ENCODE results near the gene MED31. TPM values are rescaled to one million over a fixed set of nuclear protein-coding genes. Genes with fewer than 3 reads are reported as not detected.
"Not testable (repeated sequence)": the region's sequence is repeated elsewhere in the genome, so short reads cannot be mapped to it uniquely, and the experiment has no call there.

The MED31 gene
- total and polyA plus RNA-seq, 2 of the 13 experiments (the other 11 are each of a cell fraction or from before 2014, with no cell fraction given) = 19.0 to 20.9 TPM

- BruUV-seq (replicated peaks); POLR2A ChIA-PET; DNase-seq (ENCODE audit: low spot score); intact Hi-C loops (cut with micrococcal nuclease; ENCODE audit: unreplicated experiment); H3K27me3 ChIP-seq (ENCODE audit: control insufficient read depth in 1 of 2, insufficient read depth in 2 of 2, low read length in 2 of 2); FAIRE-seq; in situ Hi-C loops (cut with HindIII; ENCODE audit: extremely low pct_ligation_motif_present, low pct_unique_long_range_greater_than_20kb); H2AFZ ChIP-seq (ENCODE audit: low read length); H3K36me3 ChIP-seq (replicated peaks in 1 of 2; ENCODE audit: control insufficient read depth in 1 of 2, insufficient read depth in 2 of 2, low read length in 2 of 2); H3K9ac ChIP-seq (ENCODE audit: insufficient read depth, low read depth, low read length); CTCF ChIA-PET (ENCODE audit: low intra/inter-chr PET ratio, low total read pairs); H3K9me3 ChIP-seq (ENCODE audit: low read length); H3K27ac ChIP-seq (ENCODE audit: extremely low read length, insufficient read depth, low read length): not testable (repeated sequence)
- TF ChIP-seq ZNF687 (CRISPR knock-in tag; IDR thresholded peaks at IDR 0.05) (peak; percentile 32; the same call in 1 of the 2 replicates), GABPA (IDR thresholded peaks at IDR 0.05; ENCODE audit: low read depth, low read length) (peak; percentile 39), GABPA (CRISPR knock-in tag; IDR thresholded peaks at IDR 0.05; ENCODE audit: low read depth) (peak; percentile 59), GABPB1 (CRISPR knock-in tag; IDR thresholded peaks at IDR 0.05) (peak; percentile 78)
- Histone ChIP-seq H3K4me3 (replicated peaks in 1 of 3; ENCODE audit: insufficient read depth in 1 of 3, low read depth in 2 of 3, low read length in 3 of 3) (peak overlapping the region in 2 of 3 experiments; percentile 28 to 39; a peak in 3 of 6 replicates), H3K79me2 (ENCODE audit: insufficient read depth, low read length) (peaks cover 28% of the 10 kb centered on the region), H3K4me2 (ENCODE audit: low read depth, low read length) (peak overlapping the region; percentile 47; the same call in 1 of the 2 replicates), H3K4me1 (ENCODE audit: insufficient read depth, low read length) (peaks cover 32% of the 10 kb centered on the region), H4K20me1 (ENCODE audit: insufficient read depth, low read length) (peaks cover 14% of the 10 kb centered on the region)
- 55% methylated on average over 38 of the region's 55 CpGs for WGBS (ENCODE audit: low lambda C conversion rate)
- ATAC-seq = peak; percentile 60
These were observed 5.6 kb upstream of the MED31 start for GRCh38 chr17:6656797-6657632.

All from HepG2 (cell line).